Ovary (tissue), 3 donors: ENCODE data around the gene RYR3.

Experiments
- CTCF ChIP-seq, 3 donors: fragments of 450-650 bp in 2 of 3; fragments of 200-600 bp in 1 of 3; IDR thresholded peaks; one replicate each; pipeline versions ENCODE4 v1.5.1 to v1.8.0; 2016 to 2022; ENCODE audit warnings: antibody characterized with exemption in 3 of 3, mild to moderate bottlenecking in 1 of 3
- EP300 ChIP-seq: sonication (generic); formaldehyde crosslinking; IDR thresholded peaks from one replicate; pipeline ENCODE4 v1.6.1; 2017; ENCODE audit warnings: antibody characterized with exemption
- POLR2A ChIP-seq: fragments of 450-650 bp; IDR thresholded peaks from one replicate; pipeline ENCODE4 v1.6.1; 2017; ENCODE audit warnings: antibody characterized with exemption, mild to moderate bottlenecking, moderate library complexity
- donor health status: DM: no; HTN: no; CAD: no.

- TF ChIP-seq CTCF (IDR thresholded peaks at IDR 0.05) (no peak), POLR2A (no peak), EP300 (no peak)
Observed at GRCh38 chr15:33517944-33518343, 207.2 kb downstream of the RYR3 start.
